Left lung (tissue), 10 donors: Measurements from ENCODE around the gene HEATR3. TPM values are rescaled to one million over a fixed set of nuclear protein-coding genes. Genes with fewer than 3 reads are reported as not detected.

Source experiments
- ATAC-seq: fragments of 200-7000 bp; cut with Tn5 transposase; one replicate; pipeline ENCODE4 v1.9.1; 2020; ENCODE audit warnings: moderate library complexity
- DNase-seq, 4 donors: peaks; one replicate each; pipeline ENCODE4 v3.0.0-alpha.2; 2013 to 2020
- H3K27ac ChIP-seq, 2 donors: fragments of 200-600 bp; sonication (generic) in 1 of 2; one replicate each; pipeline versions ENCODE4 v1.5.0 to v1.8.0; 2020 to 2021
- H3K27me3 ChIP-seq, 2 donors: fragments of 200-600 bp; sonication (generic) in 1 of 2; one replicate each; pipeline versions ENCODE4 v1.5.0 to v1.8.0; 2020 to 2021
- H3K36me3 ChIP-seq, 2 donors: fragments of 200-600 bp; sonication (generic) in 1 of 2; one replicate each; pipeline versions ENCODE4 v1.5.0 to v1.8.0; 2020 to 2021
- H3K4me1 ChIP-seq, 2 donors: fragments of 200-600 bp; one replicate each; pipeline ENCODE4 v1.8.0; 2021
- H3K4me3 ChIP-seq, 2 donors: fragments of 200-600 bp; sonication (generic) in 1 of 2; one replicate each; pipeline versions ENCODE4 v1.5.0 to v1.8.0; 2020 to 2021; ENCODE audit warnings: mild to moderate bottlenecking in 1 of 2
- H3K9me3 ChIP-seq, 2 donors: fragments of 200-600 bp; sonication (generic) in 1 of 2; one replicate each; pipeline versions ENCODE4 v1.5.0 to v1.8.0; 2020 to 2021
- intact Hi-C, 2 donors: fragments of 100-400 bp; cut with DNase I; formaldehyde crosslinking; loops; one replicate each; pipeline versions ENCODE4 v1.11.2 to v1.14.2; 2022
- polyA plus RNA-seq, 6 donors: library from polyadenylated mRNA; unstranded; fragments of 120-200 nt; gene quantifications; one replicate each; pipeline ENCODE4 v1.2.1, GENCODE V29; 2013; ENCODE audit not compliant: insufficient read length in 6 of 6
- total RNA-seq, 2 donors: library from RNA; stranded (reverse); fragmentation: NEBNext Ultra II Directional; extraction: Animal tissue kit (Norgen Biotek cat#: 25700); gene quantifications; one replicate each; pipeline ENCODE4 v1.2.1, GENCODE V29; 2021
- TF ChIP-seq, protein P1 (sequence below), 2 donors: fragments of 200-600 bp; sonication (generic) in 1 of 2; IDR thresholded peaks; one replicate each; pipeline versions ENCODE4 v1.5.0 to v1.8.0; 2021; ENCODE audit warnings: antibody characterized with exemption in 2 of 2
- donor health status: DM: no; HTN: yes; CAD: no.
- donor health status: DM: no; HTN: no; CAD: no.

HEATR3 gene
- total and polyA plus RNA-seq, 8 donors, result 17.5 to 27.1 (median 18.5) TPM

GRCh38 chr16:50083996-50084395, 18.2 kb downstream of the HEATR3 start:
- ATAC-seq, result no peak
- Histone ChIP-seq H3K27ac (no peak overlapping the region), H3K36me3 (peaks cover 4 to 91% of the 10 kb centered on the region in 2 donors), H3K27me3 (no peaks in the 10 kb centered on the region), H3K9me3 (no peaks in the 10 kb centered on the region), H3K4me3 (no peak overlapping the region), H3K4me1 (no peaks in the 10 kb centered on the region)
- no peak for DNase-seq
- TF ChIP-seq, protein P1, sequence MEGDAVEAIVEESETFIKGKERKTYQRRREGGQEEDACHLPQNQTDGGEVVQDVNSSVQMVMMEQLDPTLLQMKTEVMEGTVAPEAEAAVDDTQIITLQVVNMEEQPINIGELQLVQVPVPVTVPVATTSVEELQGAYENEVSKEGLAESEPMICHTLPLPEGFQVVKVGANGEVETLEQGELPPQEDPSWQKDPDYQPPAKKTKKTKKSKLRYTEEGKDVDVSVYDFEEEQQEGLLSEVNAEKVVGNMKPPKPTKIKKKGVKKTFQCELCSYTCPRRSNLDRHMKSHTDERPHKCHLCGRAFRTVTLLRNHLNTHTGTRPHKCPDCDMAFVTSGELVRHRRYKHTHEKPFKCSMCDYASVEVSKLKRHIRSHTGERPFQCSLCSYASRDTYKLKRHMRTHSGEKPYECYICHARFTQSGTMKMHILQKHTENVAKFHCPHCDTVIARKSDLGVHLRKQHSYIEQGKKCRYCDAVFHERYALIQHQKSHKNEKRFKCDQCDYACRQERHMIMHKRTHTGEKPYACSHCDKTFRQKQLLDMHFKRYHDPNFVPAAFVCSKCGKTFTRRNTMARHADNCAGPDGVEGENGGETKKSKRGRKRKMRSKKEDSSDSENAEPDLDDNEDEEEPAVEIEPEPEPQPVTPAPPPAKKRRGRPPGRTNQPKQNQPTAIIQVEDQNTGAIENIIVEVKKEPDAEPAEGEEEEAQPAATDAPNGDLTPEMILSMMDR (IDR thresholded peaks at IDR 0.05), result no peak
- intact Hi-C loops, result no loop called here

DNA sequence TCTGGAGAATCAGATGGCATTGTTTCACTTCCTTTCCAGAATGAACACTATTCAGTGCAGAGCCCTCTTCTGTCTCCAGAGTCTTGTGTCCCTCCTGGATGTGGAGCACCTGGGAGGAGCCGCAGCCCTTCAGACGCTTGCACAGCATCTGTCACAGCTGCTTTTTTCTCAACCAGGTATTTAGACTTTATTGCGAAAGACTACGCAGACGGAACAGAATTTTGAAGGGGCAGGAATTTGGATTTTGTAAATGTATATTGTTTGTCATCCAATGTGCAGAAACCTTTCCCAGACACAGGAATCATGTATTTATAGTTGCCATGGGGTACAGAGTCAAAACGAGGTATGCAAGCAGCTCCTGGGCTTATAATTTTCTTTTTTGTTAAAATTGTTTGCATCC, 20.4 kb downstream of the HEATR3 start:
- no peak for DNase-seq
- H3K36me3 ChIP-seq, result peaks cover 4 to 83% of the 10 kb centered on the region in 2 donors
- no peaks in the 10 kb centered on the region for H3K9me3 ChIP-seq
- intact Hi-C loops, result no loop called here
- TF ChIP-seq, protein P1 (IDR thresholded peaks at IDR 0.05), result no peak
- no peak overlapping the region for H3K27ac ChIP-seq
- no peaks in the 10 kb centered on the region for H3K27me3 ChIP-seq
- no peak overlapping the region for H3K4me3 ChIP-seq
- no peak for ATAC-seq
- H3K4me1 ChIP-seq, result no peaks in the 10 kb centered on the region

- Histone ChIP-seq H3K4me1 (no peaks in the 10 kb centered on the region), H3K4me3 (no peak overlapping the region), H3K27me3 (no peaks in the 10 kb centered on the region), H3K36me3 (peaks cover 4 to 75% of the 10 kb centered on the region in 2 donors), H3K9me3 (no peaks in the 10 kb centered on the region), H3K27ac (no peak overlapping the region)
- no peak for ATAC-seq
- intact Hi-C loops, result no loop called here
- TF ChIP-seq, protein P1 (IDR thresholded peaks at IDR 0.05), result no peak
- DNase-seq, result no peak
These were observed 22.5 kb downstream of the HEATR3 start for GRCh38 chr16:50088302-50088701.

- H3K4me3 ChIP-seq, result no peak overlapping the region
- no peaks in the 10 kb centered on the region for H3K27me3 ChIP-seq
- no peak for ATAC-seq
- H3K27ac ChIP-seq, result peak overlapping the region; percentile 57 to 72
- TF ChIP-seq, protein P1 (IDR thresholded peaks at IDR 0.05), result no peak
- intact Hi-C loops, result no loop called here
- no peaks in the 10 kb centered on the region for H3K9me3 ChIP-seq
- DNase-seq, result no peak
- peaks cover 0 to 55% of the 10 kb centered on the region in 2 donors for H3K36me3 ChIP-seq
- no peaks in the 10 kb centered on the region for H3K4me1 ChIP-seq
These were observed 27.1 kb downstream of the HEATR3 start for GRCh38 chr16:50092891-50093290.

DNA sequence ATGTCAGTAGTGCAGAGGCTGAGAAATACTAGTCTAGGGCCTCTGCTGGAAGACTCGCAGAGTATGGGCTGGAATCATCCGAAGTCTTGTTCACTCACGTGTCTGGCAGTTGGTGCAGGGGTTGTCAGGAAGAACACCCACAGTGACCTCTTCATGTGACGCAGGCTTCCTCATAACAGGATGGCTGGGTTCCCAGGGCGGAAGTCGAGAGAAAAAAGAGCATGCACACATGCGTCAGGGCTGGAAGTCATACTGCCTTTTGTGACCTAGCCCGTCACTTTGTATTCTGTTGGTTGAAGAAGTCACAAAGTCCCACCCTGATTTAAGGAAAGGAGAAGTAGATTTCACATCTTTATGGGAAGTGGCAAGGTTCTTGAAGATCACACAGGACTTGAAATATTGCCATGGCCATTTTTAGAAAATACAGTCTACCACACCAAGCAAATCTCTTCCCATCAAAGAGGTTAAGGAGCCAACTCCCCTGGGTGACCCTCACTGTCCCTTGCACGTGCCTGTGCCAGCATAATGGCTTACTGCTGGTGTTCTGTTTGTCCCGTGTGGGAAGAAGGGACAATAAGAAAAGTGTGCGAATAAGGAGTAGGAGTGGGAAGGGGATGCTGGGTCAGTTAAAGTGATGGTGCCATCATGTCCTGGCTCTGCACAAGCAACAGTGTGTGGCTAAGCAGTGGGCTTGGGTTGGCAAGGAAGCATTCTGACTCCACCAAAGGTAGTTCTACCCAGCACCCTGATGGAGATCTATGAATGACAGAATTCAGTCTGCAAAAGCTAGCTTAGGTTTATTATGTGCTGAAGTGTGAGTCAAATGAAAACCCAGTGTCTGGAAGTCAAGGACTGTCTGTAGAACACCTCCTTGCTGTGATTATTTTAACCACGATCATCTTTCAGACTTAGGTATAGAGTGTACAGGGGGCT, 28.1 kb downstream of the HEATR3 start:
- Histone ChIP-seq H3K4me1 (no peaks in the 10 kb centered on the region), H3K27ac (peak overlapping the region; percentile 70 to 72), H3K36me3 (peaks cover 0 to 52% of the 10 kb centered on the region in 2 donors), H3K27me3 (no peaks in the 10 kb centered on the region), H3K9me3 (no peaks in the 10 kb centered on the region), H3K4me3 (no peak overlapping the region)
- TF ChIP-seq, protein P1 (IDR thresholded peaks at IDR 0.05), result no peak
- ATAC-seq, result peak; percentile 92
- peak in 3 of 4 donors; percentile 31 to 89 (median 44) for DNase-seq
- intact Hi-C loops, result no loop called here
